ENCODE data around the gene PDGFD. TPM values are rescaled to one million over a fixed set of nuclear protein-coding genes. Genes with fewer than 3 reads are reported as not detected.

PDGFD gene
- polyA plus RNA-seq, 3 donors = 22.6 to 24.4 (median 22.6) TPM

- no peak for DNase-seq (ENCODE audit: extremely low read depth in 1 of 11, low read depth in 9 of 11, low spot score in 4 of 11)
These were observed 256.1 kb downstream of the PDGFD start for GRCh38 chr11:103907548-103908455.

DNA sequence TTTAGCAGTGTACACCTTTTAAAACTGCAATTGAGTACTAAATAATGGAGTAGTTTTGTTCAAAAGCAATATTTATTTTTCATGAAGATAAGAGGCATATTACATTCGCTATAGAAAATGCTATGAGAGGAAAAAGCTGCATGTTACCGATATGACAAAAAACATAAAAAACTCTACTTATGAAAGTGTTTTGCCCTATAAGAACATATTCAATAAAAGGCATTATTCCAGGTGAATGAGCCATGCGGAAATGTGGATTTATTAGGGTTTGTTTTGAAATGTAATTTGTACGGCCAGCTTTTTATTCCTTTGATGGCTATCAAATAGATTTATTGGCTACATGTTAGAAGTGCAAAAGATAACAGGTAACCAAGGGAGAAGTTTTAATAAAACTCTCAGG, 256.8 kb downstream of the PDGFD start:
- DNase-seq (ENCODE audit: extremely low read depth in 1 of 11, low read depth in 9 of 11, low spot score in 4 of 11) = no peak

- DNase-seq (ENCODE audit: extremely low read depth in 1 of 11, low read depth in 9 of 11, low spot score in 4 of 11) = no peak
These were observed 257.6 kb downstream of the PDGFD start for GRCh38 chr11:103906291-103906867.

DNA sequence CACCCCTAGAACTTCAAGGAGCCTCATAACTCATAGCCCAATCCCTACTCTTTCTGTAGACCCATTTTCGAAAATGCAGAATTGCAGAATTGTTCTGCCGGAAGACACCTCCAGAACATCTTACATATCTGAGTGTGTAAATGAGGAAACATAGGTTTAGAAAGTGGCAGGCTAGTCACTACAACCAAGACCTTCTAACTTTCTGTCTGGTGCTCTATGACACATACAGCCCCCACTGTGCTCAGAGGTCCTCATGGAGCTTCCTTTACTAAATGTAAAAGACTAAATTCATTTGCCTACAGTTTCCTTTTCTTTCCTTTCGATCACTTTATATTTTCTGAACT, 259.7 kb downstream of the PDGFD start:
- DNase-seq (ENCODE audit: extremely low read depth in 1 of 11, low read depth in 9 of 11, low spot score in 4 of 11) = no peak

GRCh38 chr11:103903621-103904323, 260.2 kb downstream of the PDGFD start:
- no peak for DNase-seq (ENCODE audit: extremely low read depth in 1 of 11, low read depth in 9 of 11, low spot score in 4 of 11)

DNA sequence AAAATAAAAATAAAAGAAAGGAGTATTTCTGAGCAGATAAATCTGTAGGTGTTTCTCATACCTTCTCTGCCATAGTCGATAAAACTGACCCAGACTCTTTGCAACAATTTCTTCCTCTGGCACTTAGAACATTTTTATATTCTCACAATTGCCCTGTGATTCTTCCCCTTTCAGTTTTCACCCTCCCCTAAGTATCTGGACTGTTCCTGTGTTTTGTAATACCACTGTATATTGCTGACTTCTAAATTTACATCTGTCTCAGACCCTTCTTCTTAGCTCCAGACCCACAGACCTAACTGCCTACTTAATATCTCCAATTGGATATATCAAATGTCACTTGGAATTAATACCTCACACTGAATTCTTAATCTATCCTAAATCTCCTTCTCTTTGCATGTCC, 261.0 kb downstream of the PDGFD start:
- no peak for DNase-seq (ENCODE audit: extremely low read depth in 1 of 11, low read depth in 9 of 11, low spot score in 4 of 11)

DNA sequence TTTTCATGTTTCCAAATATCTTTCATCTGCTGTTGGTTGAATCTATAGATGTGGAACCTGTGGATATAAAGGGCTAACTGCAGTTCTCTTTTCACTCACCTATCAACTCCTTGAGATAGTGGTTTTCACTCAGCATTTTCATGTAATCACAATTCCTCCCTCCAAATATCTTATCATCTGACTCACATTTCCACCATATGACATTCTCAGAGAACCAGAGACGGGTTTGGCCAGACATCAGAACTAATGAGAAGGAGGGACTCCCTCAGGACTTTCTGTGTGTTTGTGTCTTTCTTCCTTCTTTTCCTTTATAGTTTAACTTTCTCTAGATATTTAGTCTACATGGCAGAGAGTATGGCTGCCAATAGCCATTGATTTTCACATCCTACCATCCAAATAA, 262.3 kb downstream of the PDGFD start:
- DNase-seq (ENCODE audit: extremely low read depth in 1 of 11, low read depth in 9 of 11, low spot score in 4 of 11) = no peak

DNA sequence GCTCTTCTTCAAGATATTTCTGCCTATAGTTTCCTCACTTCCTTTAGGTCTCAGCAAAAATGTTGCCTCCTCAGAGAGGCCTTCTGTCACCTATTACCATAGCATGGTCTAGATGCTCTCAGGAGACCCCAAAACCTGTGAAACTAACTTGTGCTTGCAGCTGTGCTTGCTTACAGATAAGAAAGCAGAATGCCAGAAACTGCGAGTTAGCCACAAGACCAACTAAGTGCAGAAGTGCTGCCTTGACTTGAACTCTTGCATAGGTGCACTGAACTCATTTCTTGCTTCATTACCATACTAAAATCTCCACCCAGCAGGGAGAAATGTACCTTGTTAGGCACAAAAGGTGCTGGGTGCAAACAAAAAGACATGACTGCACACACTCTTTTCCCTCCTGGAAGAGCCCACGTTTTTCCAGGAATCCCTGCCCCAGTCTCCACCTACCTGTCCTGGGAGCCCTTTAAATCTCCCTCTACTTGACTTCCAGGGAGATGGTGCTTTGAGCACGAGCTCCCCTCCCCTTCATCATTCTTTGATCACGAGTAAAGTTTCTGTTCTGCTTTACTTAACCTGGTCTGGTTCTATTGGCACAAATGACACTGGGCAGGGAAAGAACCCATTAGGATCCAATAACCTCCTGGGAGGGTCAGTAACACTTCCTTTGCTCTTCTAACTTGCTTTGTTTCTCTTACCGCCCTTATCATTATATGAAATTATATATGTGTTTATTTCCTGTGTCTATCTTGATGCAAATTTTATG, 265.2 kb downstream of the PDGFD start:
- no peak for DNase-seq (ENCODE audit: extremely low read depth in 1 of 11, low read depth in 9 of 11, low spot score in 4 of 11)

GRCh38 chr11:103898065-103898464, 265.9 kb downstream of the PDGFD start:
- no peak for DNase-seq (ENCODE audit: extremely low read depth in 1 of 11, low read depth in 9 of 11, low spot score in 4 of 11)

DNA sequence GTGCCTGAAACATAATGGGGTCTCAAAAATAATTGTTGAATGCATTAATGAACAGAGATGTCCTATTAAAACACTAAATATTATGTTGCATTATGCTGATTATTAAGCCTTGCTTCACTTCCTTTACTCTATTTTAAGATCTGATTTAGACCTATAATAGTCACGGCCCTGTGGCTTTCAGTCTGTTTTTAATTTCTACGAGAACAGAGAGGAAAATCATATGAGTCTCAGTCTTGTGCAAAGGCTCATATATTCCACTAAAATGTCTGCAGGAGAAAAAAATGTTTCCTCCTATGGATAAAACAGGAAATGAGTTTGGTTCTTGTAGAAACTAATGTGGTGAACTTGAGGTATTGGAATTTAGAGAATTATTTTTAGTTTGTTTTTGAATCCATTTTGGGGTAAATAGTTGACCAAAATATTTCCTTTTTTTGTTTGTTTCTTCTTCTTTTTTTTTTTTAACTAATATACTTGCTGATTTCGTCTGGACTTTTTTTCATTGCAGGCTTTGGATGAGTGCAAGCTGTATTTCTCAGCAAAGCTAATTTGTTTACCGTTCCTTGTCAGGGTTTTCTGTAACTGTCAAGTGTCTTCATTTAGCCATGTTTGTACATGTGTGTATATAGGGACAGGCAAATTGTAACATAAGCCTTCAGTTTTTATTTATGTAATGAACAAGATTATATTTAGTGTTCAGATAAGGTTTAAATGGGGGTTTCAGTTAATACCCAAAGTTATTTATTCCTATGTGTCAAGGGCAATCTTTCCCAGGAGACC, 266.6 kb downstream of the PDGFD start:
- no peak for DNase-seq (ENCODE audit: extremely low read depth in 1 of 11, low read depth in 9 of 11, low spot score in 4 of 11)

DNA sequence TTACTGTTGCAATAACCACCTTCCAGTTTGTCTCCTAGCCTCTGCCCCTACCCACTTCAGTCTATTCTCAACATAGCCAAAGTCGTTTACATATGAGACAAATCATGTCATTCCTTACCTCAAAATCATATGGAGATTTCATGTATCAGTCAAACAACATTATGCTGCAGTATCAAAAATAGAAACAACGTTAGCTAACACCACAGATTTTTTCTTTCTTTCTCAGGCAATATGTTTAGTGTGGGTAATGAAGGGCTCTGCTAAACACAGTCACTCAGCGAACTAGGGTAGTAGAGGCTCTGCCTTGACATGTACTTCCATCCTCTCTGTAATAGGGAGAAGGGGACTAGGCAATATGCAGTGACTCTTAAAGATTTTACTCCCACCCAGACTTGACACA, 268.8 kb downstream of the PDGFD start:
- DNase-seq (ENCODE audit: extremely low read depth in 1 of 11, low read depth in 9 of 11, low spot score in 4 of 11) = no peak

GRCh38 chr11:103894673-103895072, 269.3 kb downstream of the PDGFD start:
- no peak for DNase-seq (ENCODE audit: extremely low read depth in 1 of 11, low read depth in 9 of 11, low spot score in 4 of 11)

DNA sequence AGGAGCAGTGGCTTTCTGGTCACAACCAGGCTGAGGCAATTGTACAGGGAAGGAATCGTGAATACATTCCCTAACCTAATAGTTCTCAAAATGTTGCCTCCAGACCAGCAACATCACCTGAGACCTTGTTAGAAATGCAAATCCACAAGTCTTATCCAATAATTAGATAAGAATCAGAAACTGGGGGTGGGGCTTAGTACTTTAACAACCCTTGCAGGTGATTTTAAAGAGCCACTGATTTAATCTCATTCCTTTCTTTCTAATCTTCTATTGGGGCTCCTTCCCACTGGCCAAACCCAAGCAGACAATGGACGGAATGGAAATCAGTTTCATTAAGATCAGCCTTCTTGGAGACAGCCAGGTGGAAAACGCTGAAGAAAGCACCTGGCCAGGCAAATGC, 269.9 kb downstream of the PDGFD start:
- DNase-seq (ENCODE audit: extremely low read depth in 1 of 11, low read depth in 9 of 11, low spot score in 4 of 11) = no peak

- no peak for DNase-seq (ENCODE audit: extremely low read depth in 1 of 11, low read depth in 9 of 11, low spot score in 4 of 11)
These were observed 270.6 kb downstream of the PDGFD start for GRCh38 chr11:103893371-103893770.

DNA sequence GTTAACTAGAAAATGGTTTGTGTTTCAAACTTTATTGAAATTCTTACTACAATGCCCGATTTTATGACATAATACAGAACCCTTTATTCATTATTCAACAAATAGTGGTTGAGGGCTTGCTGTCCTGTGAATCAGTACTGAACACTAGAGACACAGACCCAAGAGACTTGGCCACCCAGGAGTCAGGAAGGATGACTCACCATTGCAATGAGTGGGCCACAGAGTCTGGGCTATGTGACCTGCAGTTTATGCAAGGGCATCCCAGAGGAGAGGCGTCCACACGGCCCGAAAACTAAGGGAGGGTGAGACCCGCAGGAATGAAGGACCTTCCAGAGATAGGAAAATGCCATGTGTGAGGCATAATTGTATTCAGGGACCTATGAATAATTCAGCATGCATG, 271.3 kb downstream of the PDGFD start:
- no peak for DNase-seq (ENCODE audit: extremely low read depth in 1 of 11, low read depth in 9 of 11, low spot score in 4 of 11)

- DNase-seq (ENCODE audit: extremely low read depth in 1 of 11, low read depth in 9 of 11, low spot score in 4 of 11) = no peak
These were observed 273.3 kb downstream of the PDGFD start for GRCh38 chr11:103890654-103891053.

DNA sequence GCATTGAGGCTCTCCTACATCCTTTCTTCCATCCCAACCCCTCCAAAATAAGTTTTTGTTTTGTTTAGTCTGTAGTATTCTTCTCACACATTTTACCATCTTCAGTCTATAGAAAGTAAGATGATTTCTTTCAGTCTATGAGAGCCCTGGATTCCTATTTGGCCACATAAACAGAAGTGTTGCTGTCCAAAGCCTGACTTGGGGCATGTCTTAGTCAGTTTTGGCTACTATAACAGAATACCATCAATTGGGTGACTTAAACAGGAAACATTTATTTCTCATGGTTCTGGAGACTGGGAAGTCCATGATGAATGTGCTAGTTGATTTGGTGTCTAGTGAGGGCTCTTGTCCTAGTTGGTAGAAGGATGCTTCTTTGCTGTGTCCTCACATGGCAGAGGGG, 274.3 kb downstream of the PDGFD start:
- DNase-seq (ENCODE audit: extremely low read depth in 1 of 11, low read depth in 9 of 11, low spot score in 4 of 11) = no peak

- no peak for DNase-seq (ENCODE audit: extremely low read depth in 1 of 11, low read depth in 9 of 11, low spot score in 4 of 11)
These were observed 275.4 kb downstream of the PDGFD start for GRCh38 chr11:103888541-103888951.

All from renal cortex interstitium (tissue), 11 donors.